Measurements from ENCODE around the gene HIGD2A.
A peak's percentile ranks its signal among the peaks of the same experiment; 100 is the strongest.
"Not testable (repeated sequence)": the region's sequence is repeated elsewhere in the genome, so short reads cannot be mapped to it uniquely, and the experiment has no call there.

Gene HIGD2A

DNA sequence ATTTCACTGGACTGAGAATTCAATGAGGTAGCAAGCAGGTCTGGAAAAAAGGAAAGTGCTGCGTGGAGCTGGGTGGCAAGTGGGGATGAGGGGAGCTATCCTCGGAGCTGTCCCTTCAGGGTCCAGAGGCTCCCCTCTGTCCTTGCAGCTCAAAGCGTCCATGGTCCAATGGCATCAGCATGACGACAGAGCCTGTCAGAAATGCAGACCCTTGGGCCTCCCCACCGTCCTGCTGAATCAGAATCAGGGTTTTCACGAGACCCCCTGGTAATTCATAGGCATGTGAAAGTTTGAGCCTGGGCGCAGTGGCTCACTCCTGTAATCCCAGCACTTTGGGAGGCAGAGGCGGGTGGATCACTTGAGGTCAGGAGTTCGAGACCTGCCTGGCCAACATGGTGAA, 5.5 kb downstream of the HIGD2A start:
- DNase-seq (ENCODE audit: low spot score) = no peak

DNA sequence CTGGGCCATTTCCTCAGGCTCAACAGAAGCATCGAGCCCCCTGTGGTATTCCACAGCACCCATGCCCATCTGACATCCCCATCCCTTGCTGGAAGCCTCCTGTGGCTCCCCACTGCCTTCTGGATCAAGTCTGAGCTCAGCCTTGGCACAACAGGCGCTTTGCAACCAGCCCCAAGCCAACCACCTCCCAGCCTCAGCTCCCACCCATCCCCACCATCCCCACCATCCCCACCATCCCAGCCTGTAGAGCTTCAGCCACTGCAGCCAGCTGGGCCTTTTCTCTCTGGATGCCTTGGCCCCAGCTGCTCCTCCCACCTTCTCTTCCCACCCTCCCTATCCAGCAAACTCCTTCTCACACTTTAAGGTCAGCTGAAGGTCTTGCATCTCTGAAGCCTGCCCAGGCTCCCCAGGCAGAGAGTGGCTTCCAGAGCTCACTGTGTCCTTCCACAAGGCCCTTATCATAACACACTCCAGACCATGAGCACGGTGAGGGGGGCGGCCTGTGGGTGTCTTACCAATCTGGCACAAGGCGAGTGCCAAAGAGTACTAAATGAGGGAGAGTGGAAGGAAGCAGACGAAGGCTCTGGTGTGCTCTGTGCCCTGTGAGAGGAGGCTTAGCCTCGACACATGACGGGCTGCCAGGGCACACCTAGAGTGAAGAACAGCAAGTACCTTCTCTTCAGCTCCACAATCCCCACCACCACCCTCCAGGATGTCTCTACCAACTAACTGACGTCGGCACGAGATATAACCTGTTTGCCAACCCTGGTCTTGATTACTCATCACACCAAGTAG, 6.5 kb downstream of the HIGD2A start:
- DNase-seq (ENCODE audit: low spot score) = no peak

DNA sequence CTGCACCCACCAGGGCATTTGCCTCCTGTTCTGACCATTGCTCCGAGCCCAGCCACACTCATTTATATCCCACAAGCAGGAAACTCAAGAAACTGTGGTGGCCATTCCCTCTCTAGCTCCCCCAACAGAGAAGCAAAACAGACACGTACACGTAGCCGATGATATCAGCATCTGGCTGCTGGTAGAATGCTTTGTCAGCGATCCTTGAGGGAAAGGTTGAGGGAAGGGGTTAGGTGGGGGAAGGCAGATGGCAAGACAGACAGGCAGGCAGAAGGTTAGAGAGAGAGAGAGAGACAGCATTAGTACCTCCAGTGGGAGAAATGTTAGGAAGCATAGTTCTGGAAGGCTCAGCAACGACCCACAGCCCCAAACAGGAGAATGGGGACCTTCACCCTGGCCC, 7.8 kb downstream of the HIGD2A start:
- DNase-seq (ENCODE audit: low spot score) = peak; percentile 75

DNA sequence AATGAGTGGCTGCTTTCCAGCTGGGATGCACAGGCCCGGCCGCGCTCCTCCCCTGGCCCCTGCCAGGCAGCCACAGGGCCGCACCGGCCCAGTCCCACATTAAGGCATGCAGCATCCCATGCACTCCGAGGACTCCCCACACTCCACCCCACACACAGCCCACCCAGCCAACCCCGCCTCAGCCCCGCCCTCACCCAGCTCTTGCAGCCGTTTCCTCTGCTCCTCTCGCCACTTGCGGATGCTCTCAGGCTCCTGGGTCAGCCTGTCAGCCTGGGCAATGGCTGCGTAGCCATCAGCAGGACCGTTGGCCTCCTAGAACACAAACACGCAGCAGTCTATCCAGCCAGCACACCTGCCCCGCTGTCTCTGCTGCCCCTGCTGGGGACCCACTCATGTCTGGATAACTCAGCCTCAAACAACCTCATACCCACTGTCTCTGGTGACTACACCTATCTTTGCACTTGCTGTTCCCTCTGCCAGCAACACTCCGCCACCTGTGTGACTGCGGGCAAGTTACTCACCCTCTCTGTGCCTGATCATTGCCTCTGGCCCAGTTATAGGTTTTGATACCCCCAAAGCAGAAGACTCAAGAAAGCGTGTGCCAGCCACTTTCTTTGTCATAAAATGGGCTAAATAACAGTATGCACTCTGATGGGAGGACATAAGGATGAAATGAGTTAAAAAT, 9.3 kb downstream of the HIGD2A start:
- no peak for DNase-seq (ENCODE audit: low spot score)

DNA sequence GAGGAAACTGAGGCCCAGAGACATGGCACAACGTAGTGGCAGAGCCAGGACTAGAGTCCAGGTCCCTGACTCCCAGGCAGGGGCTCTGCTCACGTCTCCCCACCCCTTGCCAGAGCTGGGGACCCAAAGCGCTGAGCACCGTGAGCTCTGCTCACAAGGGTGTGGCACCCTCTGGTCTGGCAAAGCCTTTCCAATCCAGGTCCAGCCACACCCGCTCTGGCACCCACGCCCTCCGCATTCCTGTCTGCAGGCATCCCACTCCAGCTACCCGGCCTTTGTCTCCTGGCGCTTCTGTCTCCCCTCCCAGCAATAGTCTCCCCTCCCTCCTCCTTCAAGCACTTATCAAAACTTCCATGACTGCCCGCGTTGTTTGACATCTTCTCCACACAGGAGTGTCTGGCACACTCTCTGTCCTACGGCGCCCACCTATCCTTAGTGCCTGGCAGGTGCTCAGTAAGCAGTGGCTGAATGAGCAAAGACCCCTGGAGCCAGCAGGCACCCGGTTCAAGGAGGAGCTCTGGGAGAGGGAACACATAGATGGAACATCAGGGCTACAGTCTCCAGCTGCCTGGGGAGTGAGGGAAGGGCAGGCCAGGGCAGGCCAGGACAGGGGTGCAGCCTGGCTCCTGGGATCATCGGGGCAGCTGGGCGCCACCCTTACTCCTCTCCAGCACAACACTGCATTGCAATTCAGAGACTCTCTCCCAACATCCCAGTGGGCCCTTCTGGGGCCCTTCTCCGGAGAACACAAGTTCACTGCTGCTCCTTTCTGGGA, 12.0 kb downstream of the HIGD2A start:
- DNase-seq (ENCODE audit: low spot score) = no peak

DNA sequence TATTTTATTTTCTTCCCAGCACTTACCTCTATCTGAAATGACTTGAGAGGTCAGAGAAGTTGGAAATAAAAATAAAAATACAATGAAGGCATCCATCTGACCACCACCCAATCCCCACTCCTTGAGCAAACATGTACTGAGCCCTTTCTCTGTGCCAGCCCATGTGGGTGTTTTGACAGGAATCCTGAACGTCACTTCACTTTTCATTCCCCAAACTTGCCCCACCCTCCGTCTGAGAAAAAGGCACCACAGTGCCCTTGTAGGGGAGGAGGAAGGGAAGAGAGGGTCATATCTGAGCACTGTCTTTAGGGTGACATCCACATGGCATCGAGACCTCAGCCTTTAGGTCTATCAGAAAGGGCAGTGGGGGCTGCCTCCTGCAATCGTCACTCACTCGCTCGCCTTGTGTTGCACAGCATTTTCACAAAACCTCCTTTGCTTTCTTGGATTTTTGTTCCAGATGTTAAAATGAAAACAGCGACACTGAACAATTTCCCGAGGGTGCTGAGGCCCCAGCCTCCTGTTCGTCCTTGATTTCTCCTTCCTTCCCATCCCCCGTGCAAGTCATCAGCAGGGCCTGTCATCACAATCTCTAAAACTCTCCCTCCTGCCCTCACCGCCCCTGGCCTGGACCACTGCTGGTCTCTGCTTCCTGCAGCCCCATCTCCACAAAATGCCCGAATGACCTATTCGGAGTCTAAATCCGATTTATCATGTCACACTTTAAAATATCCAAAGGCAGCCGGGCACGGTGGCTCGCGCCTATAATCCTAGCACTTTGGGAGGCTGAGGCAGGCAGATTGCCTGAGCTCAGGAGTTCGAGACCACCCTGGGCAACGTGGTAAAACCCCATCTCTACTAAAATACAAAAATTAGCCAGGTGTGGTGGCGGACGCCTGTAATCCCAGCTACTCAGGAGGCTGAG, 13.0 kb downstream of the HIGD2A start:
- no peak for DNase-seq (ENCODE audit: low spot score)

DNA sequence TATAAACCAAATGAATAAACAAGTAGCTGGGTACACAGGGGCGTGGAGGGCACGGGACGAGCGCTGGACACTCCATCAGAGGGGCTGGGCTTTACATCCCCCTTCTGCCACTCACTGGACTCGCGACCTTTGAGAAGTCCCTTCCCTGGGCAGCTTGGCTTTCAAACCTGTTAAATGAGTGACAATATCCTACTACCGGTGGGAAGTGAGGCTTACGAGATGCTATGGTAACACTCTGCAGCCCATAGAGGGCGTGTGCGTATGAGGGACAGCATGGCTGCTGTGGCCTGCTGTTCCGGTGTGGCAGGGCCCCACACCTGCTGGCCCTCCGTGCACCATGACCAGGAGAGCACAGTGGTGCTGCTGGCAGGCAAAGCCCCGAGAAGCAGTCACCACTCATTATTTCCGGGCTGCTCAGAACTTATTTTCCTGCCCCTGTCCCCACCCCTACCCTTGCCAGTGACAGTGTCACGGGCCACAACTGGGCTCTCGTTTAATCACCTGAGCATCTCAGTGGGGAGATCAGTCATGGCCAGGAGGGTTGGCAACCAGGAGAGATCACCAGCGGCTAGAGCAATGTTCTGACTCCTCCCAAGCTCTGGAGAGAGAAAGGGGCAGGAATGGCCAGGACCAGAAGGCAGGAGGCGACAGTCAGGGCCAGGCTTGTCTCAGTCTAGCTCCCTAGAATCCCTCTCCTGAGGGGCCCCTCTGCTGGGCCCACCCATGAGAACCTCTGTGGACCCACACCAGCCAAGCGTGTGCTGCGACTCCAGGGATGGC, 17.3 kb downstream of the HIGD2A start:
- no peak for DNase-seq (ENCODE audit: low spot score)

DNA sequence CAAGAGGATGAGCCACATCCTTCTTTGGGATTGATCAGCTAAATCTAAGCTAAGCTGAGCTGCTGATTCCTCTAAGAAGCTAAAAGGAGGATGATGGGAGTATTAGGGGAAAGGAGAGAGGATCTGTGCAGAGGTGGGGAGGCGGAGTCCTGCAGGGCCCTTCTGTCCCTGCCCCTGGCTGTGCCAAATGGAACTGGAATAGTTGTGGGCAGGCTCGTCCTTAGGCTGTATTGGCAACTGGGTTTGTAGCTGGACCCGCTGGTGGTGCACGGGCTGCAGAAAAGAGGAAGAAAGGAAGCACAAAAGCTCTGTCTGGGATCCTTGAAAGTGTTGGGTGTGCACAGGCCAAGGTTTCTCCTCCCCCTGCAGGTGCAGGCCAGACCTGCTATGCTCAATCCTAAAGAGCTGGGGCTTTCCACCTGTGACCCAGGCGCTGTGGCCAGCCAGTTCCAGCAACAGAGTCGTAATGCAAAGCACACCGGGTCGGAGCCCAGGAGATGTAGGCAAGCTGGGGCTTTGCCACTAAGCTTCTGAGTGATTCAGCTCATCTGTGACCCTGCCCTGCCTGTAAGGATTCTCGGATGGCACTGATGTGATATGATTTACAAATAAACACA, 18.0 kb downstream of the HIGD2A start:
- no peak for DNase-seq (ENCODE audit: low spot score)

DNA sequence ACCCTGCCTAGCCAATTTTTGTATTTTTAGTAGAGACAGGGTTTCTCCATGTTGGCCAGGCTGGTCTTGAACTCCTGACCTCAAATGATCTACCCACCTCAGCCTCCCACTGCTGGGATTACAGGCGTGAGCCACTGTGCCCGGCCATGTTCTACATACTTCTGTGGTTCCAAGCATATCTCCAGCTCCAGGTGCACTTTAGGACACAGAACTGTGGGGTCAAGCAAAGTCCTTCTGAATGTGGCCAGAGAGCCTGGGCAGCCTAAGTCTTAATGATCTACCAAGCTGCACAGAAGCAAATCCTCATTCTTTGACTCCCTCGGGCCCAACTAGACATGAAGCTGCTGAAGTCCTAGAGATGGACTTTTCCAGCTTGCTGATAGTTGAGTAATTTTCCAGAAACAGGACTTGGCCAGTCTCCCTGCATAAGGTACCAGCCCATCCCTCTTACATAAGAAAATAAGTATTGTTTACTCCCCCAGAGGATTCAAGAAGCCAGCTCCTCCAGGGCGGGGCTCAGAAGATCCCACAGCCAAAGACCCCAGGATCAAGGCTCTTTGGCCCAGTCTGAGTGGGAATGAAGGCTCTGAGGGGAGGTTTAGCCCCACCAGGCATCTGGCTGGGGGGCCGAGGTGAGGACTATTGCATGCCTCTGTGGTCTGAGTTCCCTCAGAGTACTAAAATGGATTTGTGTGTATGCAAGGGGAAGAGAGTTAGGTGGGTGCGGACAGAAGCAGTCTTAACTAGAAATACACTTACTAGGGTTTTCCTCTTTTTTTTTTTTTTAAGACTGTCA, 19.1 kb downstream of the HIGD2A start:
- DNase-seq (ENCODE audit: low spot score) = no peak

DNA sequence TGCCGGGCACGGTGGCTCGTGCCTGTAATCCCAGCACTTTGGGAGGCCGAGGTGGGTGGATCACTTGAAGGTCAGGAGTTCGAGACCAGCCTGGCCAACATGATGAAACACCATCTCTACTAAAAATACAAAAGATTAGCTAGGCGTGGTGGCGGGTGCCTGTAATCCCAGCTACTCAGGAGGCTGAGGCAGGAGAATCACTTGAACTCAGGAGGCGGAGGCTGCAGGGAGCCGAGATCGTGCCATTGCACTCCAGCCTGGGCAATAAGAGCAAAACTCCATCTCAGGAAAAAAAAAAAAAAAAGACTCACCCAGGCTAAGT, 19.7 kb downstream of the HIGD2A start:
- not testable (repeated sequence) for DNase-seq (ENCODE audit: low spot score)

DNA sequence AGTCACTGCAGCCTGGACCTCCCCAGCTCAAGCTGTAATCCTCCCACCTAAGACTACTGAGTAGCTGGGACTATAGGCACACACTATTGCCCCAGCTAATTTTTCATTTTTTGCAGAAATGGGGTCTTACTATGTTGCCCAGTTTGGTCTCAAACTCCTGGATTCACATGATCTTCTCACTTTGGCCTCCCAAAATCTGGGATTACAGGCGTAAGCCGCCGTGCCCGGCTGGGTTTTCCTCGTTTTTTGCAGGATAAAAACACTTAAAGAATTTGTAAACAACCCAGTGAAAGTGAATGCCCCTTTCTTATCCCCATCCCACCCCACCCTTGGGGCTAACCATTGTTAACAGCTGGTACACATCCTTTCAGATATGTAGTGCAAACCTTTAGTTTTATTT, 20.0 kb downstream of the HIGD2A start:
- DNase-seq (ENCODE audit: low spot score) = no peak

DNA sequence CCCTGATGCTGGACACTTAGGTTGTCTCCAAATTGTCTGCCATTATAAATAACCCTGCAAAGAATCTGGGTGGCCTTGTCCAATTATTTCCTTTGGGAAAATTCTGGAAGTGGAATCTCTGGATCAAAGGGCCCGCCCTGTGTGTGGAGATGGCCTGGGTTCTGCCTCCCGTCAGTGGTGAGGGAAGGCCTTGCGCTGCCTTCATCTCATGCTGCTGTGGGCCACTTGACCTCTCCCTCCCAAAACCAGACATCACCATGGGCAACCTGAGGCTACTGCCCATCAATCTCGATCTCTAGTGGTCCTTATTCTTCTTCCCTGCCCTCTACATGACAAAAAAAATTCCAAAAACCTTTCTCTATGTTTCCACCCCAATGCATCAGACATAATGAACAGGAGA, 21.2 kb downstream of the HIGD2A start:
- no peak for DNase-seq (ENCODE audit: low spot score)

DNA sequence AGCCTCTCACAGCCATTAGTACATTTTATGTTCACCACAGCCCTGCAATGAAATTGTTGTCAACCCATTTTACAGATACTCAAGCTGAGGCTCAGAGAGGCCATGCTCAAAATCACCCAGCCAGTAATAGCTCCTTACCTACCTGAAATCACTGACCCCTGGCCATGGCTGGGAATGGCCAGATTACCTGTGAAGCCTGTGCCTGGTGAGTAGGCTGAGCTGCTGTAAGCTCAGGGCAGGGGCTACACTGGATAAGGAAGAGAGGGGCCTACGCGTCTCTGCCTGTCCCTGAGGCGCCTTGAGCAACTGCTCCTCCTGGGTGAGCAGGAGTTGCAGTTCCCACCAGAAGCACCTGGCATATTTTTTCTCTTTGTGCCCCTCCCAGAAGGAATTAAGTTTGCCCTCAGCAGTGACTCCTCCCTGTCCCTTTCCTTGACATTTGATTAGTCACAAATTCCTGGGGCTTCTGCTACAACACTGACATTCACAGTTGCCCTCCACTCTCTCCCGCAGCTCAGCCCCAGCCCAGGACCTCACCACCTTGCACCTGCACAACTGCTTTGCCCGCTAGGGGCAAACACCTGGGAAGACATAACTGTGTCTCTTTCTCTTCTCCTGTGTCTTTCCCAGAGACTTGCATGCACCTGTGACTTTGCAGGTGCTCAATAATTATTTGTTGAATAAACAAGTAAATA, 22.1 kb downstream of the HIGD2A start:
- no peak for DNase-seq (ENCODE audit: low spot score)

DNA sequence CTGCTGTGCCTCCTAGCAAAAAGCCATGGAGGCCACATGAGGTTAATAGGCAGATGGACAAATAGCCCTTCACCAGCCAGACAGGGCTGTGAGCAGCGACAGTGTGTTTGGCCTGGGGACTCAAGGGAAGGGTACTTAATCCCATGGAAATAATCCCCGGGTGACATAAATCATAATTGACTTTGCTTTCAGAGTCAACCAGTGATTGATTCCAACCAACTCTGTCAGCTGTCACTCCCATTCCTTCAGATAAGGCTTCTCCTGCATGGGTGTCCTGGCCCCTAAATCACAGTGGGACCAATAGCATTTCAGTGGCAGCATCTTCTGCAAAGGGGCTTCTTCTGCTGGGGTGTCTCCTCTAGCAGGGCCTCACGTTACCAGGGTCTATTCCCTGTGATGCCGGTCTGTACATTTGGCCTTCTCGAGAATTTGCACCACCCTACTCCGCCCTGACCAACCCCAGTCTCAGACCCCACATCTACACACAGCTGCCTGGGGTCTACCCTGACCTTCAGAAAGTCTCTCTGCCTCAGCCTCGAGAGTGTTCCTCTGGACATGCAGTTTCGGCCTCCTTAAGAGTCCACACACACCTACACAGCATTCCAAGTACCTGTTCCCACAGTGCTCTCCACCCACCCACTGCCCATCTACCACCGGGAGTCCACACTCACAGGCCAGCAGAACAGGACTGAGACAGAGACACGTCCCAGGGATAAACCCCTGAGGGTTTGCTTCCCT, 24.1 kb downstream of the HIGD2A start:
- no peak for DNase-seq (ENCODE audit: low spot score)

DNA sequence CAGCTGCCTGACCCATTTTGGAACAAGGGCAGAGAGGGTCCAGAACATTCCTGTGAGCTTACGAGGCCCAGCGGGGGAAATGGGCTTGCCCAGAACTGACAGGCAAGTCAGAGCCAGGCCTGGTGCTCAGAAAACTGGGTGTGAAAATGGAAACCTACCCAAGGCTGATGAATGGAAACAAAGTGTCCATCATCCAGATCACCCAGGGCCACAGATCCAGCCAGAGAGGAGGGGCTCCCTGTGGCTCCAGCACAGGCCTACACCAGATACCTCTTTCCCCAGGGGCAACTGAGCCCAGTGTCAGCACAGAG, 24.7 kb downstream of the HIGD2A start:
- no peak for DNase-seq (ENCODE audit: low spot score)

DNA sequence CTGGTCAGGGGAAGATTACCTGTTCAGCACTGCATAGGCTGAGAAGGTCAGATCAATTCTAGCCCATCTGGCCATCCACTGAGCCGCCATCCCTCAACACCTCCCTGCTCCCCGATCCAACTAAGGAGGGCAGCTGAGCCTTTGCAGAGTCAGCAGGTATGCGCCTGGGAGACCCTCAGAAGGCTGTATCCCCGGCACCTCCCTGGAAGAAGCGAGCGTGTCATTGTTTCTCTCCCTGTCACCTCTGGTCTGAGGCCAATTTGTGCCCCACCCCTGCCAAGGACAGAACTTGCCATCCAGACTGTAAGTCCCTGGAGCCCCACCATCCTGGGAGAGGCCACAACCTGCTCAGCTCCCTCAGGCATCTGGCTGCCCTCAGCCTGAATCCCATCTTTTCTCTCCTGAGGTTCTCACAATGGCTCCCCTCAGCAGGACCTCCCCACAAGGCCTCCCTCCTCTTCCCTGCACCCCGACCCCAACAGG, 25.2 kb downstream of the HIGD2A start:
- no peak for DNase-seq (ENCODE audit: low spot score)

DNA sequence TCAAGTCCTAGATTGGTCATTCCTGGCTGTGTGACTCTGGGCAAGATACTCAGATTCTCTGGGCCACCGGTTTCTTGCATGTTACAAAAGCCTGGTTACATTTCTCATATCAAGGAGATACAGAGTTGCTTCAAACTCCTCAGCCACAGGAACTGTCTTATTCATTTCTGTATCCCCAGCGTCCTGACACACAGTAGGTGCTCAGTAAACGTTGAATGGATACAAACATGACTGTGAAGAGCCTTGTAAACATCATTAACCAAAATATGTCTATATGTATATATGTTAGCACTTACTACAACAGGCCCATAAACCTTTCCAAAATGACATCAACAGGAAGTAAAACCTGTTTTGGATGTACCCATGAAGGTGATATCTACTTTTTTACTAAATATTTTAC, 26.2 kb downstream of the HIGD2A start:
- DNase-seq (ENCODE audit: low spot score) = no peak

DNA sequence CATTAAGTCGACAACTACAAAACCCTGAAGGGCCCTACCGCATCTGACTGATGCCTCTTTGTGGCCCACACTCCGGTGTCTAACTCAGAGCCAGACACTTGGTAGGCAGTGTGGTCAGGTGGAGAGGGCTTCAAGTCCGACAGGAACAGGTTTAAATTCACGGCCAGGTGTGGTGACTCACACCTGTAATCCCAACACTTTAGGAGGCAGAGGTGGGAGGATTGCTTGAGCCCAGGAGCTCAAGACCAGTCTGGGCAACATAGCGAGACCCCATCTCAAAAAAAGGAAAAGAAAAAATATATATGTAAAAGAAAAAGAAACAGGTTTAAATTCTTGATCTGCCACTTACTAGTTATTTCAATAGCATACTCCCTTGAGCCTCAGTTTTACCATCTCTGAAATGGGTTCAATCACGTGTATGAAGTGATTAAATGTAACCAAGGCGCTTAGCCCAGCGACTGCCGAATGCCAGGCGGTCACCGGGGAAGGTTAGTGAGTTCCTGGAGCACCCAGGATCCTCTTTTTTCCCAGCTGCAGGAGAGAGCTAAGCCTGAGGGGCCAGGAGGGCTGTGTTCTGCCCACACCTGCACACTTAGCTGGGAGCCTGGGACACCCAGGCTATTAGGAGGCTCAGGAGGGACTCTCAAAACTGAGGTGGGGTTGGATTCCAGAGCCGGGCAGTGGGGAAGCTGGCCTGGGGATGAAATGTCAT, 26.8 kb downstream of the HIGD2A start:
- DNase-seq (ENCODE audit: low spot score) = no peak
